Mammary epithelial cell (primary cell): ENCODE results near the gene ELMO1.

Source experiments
- CTCF ChIP-seq, 2 donors: IDR thresholded peaks in 1 of 2; conservative IDR thresholded peaks in 1 of 2; 2 replicates each; pipeline ENCODE4 v1.5.1; 2011 to 2012; ENCODE audit warnings: inconsistent platforms in 2 of 2, low read length in 2 of 2, mild to moderate bottlenecking in 2 of 2, control low read depth in 1 of 2, low read depth in 1 of 2; ENCODE audit not compliant: insufficient read depth in 1 of 2; ENCODE audit errors: extremely low read depth in 1 of 2
- EZH2 ChIP-seq: IDR thresholded peaks from 2 replicates; pipeline ENCODE4 v1.6.1; 2012; ENCODE audit warnings: low read length, inconsistent platforms, borderline replicate concordance

- TF ChIP-seq EZH2 = no peak
- TF ChIP-seq CTCF (conservative IDR thresholded peaks at IDR 0.05 in 1 of 2, IDR thresholded peaks at IDR 0.05 in 1 of 2; ENCODE audit: extremely low read depth in 1 of 2, insufficient read depth in 1 of 2, low read depth in 1 of 2, low read length in 2 of 2) = no peak
Observed at GRCh38 chr7:37151741-37152413, 296.8 kb downstream of the ELMO1 start.
